K562 (cell line): Measurements from ENCODE around the gene TSPAN14. TPM values are rescaled to one million over a fixed set of nuclear protein-coding genes. Genes with fewer than 3 reads are reported as not detected.

Experiments
- ASH1L ChIP-seq: fragments of 450-650 bp; IDR thresholded peaks from 2 replicates; pipeline ENCODE4 v1.6.1; 2018; ENCODE audit warnings: borderline replicate concordance, mild to moderate bottlenecking, low read depth; ENCODE audit not compliant: partially characterized antibody
- BDP1 ChIP-seq: IDR thresholded peaks from 3 replicates; pipeline ENCODE4 v1.6.1; 2011; ENCODE audit not compliant: insufficient read length, insufficient read depth
- CAMTA2 ChIP-seq: fragments of 250-450 bp; sonication (Bioruptor Pico); conservative IDR thresholded peaks from 2 replicates; pipeline ENCODE4 v1.5.1; 2022
- CBX5 ChIP-seq: IDR thresholded peaks from 2 replicates; pipeline ENCODE4 v1.6.1; 2014; ENCODE audit warnings: low read depth, borderline replicate concordance
- HMG20A ChIP-seq: fragments of 450-650 bp; formaldehyde crosslinking; conservative IDR thresholded peaks from 2 replicates; pipeline ENCODE4 v1.4.0; 2020; ENCODE audit warnings: mild to moderate bottlenecking, mixed read lengths
- HNRNPL ChIP-seq: fragments of 200-400 bp; formaldehyde crosslinking; IDR thresholded peaks from 2 replicates; pipeline ENCODE4 v1.6.1; 2017; ENCODE audit warnings: low read depth, mild to moderate bottlenecking, low read length
- HNRNPLL ChIP-seq: fragments of 200-400 bp; formaldehyde crosslinking; IDR thresholded peaks from 2 replicates; pipeline ENCODE4 v1.6.1; 2017; ENCODE audit warnings: low read length, low read depth, mild to moderate bottlenecking; ENCODE audit not compliant: poor library complexity, severe bottlenecking
- KDM1A ChIP-seq, 2 experiments: fragments of 450-650 bp; IDR thresholded peaks; 2 replicates each; pipeline ENCODE4 v1.6.1; 2016; ENCODE audit warnings: mild to moderate bottlenecking in 2 of 2
- PRPF4 ChIP-seq: fragments of 200-400 bp; formaldehyde crosslinking; IDR thresholded peaks from one replicate; pipeline ENCODE4 v1.6.1; 2017; ENCODE audit warnings: low read length, low read depth, mild to moderate bottlenecking; ENCODE audit not compliant: insufficient read depth, poor library complexity, severe bottlenecking
- RFX5 ChIP-seq: IDR thresholded peaks from 2 replicates; pipeline ENCODE4 v1.6.1; 2011; ENCODE audit warnings: low read depth, mild to moderate bottlenecking, improper control_type of control experiment, low read length
- ZNF311 ChIP-seq: fragments of 250-450 bp; sonication (Bioruptor Pico); IDR thresholded peaks from 2 replicates; pipeline ENCODE4 v1.4.0; 2020; ENCODE audit warnings: mild to moderate bottlenecking, moderate library complexity
- ZNF41 ChIP-seq: fragments of 250-450 bp; sonication (Bioruptor Pico); conservative IDR thresholded peaks from 2 replicates; pipeline ENCODE4 v1.4.0; 2020; ENCODE audit warnings: mild to moderate bottlenecking
- ZNF77 ChIP-seq: fragments of 250-450 bp; sonication (Bioruptor Pico); IDR thresholded peaks from 2 replicates; pipeline ENCODE4 v1.5.0; 2020
- ZZZ3 ChIP-seq: fragments of 450-650 bp; IDR thresholded peaks from 2 replicates; pipeline ENCODE4 v1.6.1; 2016; ENCODE audit warnings: antibody characterized with exemption, mild to moderate bottlenecking, moderate library complexity
- polyA plus RNA-seq, 8 experiments: library from polyadenylated mRNA; depleted of rRNA in 4 of 8; stranded (reverse) in 5 of 8; unstranded in 3 of 8; fragments of >200 nt; fragmentation: Nextera tagmentation in 2 of 8; fragmentation: Illumina TruSeq in 1 of 8; extraction: Ambion mirVana in 2 of 8; extraction: Trizol in 1 of 8; gene quantifications; 2 replicates each; pipeline versions ENCODE4 v1.2.1 to v1.2.3, GENCODE V29; 2011 to 2014; ENCODE audit warnings: inconsistent platforms in 1 of 8, missing spikeins in 1 of 8
- total RNA-seq, 7 experiments: library from RNA; depleted of rRNA in 6 of 7; stranded (reverse); fragments of >200 nt in 6 of 7; fragmentation: Illumina TruSeq in 2 of 7; extraction: Trizol in 2 of 7; gene quantifications; 2 replicates each; pipeline versions ENCODE4 v1.2.1 to v1.2.3, GENCODE V29; 2011 to 2021; ENCODE audit warnings: low replicate concordance in 1 of 7
- TF ChIP-seq, protein P1 (sequence below): fragments of 450-650 bp; formaldehyde crosslinking; conservative IDR thresholded peaks from 2 replicates; pipeline ENCODE4 v1.4.0; 2022; ENCODE audit warnings: mild to moderate bottlenecking, missing genetic modification characterization
- TF ChIP-seq, protein P2 (sequence below): fragments of 450-650 bp; IDR thresholded peaks from 2 replicates; pipeline ENCODE4 v1.6.1; 2018; ENCODE audit not compliant: partially characterized antibody
- TF ChIP-seq, protein P3 (sequence below): sonication (generic); formaldehyde crosslinking; IDR thresholded peaks from 2 replicates; pipeline ENCODE4 v1.8.1; 2022; ENCODE audit warnings: missing genetic modification reagents
- TF ChIP-seq, protein P4 (sequence below): fragments of 450-650 bp; IDR thresholded peaks from one replicate; pipeline ENCODE4 v1.6.1; 2018; ENCODE audit warnings: mild to moderate bottlenecking, moderate library complexity; ENCODE audit not compliant: partially characterized antibody
- TF ChIP-seq, protein P5 (sequence below): IDR thresholded peaks from 2 replicates; pipeline ENCODE4 v1.6.1; 2012; ENCODE audit warnings: low read depth, low read length, improper control_type of control experiment, borderline replicate concordance

The TSPAN14 gene
- total and polyA plus RNA-seq, 9 of the 15 experiments (the other 6 are each of a cell fraction or from before 2014, with no cell fraction given), result 5.8 to 92.9 (median 23.3) TPM

DNA sequence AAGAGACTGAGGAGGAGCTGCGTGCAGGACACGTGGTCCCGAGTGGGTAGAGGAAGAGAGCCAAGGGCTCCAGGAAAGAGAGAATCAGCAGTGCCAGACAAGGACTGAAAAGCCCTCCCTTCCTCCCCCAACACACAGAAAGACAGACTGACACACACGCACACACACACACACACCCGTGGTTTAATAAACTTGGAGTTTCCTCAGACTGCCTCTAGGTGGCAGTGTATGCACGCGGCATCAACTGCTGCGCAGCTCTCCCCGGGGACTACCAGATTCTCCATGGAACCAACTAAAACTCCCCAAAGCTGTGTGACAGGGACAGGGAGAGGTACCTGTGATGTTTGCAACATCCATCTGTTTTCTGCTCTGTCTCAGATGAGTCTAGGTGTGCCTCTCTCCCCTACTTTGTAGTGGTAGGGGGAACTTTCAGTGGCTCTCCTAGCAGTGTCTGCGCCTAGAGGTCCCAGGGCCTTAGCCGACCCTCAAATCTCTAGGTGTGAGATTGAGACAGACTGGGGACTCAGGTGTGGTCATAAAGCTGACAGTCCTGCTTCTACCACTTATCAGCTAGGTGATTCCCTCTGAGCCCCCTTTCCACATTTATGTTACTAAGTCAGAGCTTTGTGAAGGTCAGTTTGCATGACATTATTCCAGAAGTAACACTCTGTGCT, 9.3 kb upstream of the TSPAN14 start (continued):
- TF ChIP-seq, protein P1, sequence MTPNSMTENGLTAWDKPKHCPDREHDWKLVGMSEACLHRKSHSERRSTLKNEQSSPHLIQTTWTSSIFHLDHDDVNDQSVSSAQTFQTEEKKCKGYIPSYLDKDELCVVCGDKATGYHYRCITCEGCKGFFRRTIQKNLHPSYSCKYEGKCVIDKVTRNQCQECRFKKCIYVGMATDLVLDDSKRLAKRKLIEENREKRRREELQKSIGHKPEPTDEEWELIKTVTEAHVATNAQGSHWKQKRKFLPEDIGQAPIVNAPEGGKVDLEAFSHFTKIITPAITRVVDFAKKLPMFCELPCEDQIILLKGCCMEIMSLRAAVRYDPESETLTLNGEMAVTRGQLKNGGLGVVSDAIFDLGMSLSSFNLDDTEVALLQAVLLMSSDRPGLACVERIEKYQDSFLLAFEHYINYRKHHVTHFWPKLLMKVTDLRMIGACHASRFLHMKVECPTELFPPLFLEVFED (CRISPR knock-in tag), result no peak
- TF ChIP-seq CBX5, result 0 out of 2 replicates have a peak, but pooled peaks have one; percentile 42
- TF ChIP-seq ASH1L, result no peak
- TF ChIP-seq HNRNPL, result no peak
- TF ChIP-seq ZNF41, result no peak
- TF ChIP-seq, protein P2, sequence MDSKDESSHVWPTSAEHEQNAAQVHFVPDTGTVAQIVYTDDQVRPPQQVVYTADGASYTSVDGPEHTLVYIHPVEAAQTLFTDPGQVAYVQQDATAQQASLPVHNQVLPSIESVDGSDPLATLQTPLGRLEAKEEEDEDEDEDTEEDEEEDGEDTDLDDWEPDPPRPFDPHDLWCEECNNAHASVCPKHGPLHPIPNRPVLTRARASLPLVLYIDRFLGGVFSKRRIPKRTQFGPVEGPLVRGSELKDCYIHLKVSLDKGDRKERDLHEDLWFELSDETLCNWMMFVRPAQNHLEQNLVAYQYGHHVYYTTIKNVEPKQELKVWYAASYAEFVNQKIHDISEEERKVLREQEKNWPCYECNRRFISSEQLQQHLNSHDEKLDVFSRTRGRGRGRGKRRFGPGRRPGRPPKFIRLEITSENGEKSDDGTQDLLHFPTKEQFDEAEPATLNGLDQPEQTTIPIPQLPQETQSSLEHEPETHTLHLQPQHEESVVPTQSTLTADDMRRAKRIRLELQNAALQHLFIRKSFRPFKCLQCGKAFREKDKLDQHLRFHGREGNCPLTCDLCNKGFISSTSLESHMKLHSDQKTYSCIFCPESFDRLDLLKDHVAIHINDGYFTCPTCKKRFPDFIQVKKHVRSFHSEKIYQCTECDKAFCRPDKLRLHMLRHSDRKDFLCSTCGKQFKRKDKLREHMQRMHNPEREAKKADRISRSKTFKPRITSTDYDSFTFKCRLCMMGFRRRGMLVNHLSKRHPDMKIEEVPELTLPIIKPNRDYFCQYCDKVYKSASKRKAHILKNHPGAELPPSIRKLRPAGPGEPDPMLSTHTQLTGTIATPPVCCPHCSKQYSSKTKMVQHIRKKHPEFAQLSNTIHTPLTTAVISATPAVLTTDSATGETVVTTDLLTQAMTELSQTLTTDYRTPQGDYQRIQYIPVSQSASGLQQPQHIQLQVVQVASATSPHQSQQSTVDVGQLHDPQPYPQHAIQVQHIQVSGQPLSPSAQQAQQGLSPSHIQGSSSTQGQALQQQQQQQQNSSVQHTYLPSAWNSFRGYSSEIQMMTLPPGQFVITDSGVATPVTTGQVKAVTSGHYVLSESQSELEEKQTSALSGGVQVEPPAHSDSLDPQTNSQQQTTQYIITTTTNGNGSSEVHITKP, result peak; percentile 39
- TF ChIP-seq HNRNPLL, result peak; percentile 38
- TF ChIP-seq ZZZ3, result no peak
- TF ChIP-seq, protein P3, sequence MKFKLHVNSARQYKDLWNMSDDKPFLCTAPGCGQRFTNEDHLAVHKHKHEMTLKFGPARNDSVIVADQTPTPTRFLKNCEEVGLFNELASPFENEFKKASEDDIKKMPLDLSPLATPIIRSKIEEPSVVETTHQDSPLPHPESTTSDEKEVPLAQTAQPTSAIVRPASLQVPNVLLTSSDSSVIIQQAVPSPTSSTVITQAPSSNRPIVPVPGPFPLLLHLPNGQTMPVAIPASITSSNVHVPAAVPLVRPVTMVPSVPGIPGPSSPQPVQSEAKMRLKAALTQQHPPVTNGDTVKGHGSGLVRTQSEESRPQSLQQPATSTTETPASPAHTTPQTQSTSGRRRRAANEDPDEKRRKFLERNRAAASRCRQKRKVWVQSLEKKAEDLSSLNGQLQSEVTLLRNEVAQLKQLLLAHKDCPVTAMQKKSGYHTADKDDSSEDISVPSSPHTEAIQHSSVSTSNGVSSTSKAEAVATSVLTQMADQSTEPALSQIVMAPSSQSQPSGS, result no peak
- no peak for TF ChIP-seq RFX5
- TF ChIP-seq, protein P4, sequence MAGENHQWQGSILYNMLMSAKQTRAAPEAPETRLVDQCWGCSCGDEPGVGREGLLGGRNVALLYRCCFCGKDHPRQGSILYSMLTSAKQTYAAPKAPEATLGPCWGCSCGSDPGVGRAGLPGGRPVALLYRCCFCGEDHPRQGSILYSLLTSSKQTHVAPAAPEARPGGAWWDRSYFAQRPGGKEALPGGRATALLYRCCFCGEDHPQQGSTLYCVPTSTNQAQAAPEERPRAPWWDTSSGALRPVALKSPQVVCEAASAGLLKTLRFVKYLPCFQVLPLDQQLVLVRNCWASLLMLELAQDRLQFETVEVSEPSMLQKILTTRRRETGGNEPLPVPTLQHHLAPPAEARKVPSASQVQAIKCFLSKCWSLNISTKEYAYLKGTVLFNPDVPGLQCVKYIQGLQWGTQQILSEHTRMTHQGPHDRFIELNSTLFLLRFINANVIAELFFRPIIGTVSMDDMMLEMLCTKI, result no peak
- TF ChIP-seq, protein P5, sequence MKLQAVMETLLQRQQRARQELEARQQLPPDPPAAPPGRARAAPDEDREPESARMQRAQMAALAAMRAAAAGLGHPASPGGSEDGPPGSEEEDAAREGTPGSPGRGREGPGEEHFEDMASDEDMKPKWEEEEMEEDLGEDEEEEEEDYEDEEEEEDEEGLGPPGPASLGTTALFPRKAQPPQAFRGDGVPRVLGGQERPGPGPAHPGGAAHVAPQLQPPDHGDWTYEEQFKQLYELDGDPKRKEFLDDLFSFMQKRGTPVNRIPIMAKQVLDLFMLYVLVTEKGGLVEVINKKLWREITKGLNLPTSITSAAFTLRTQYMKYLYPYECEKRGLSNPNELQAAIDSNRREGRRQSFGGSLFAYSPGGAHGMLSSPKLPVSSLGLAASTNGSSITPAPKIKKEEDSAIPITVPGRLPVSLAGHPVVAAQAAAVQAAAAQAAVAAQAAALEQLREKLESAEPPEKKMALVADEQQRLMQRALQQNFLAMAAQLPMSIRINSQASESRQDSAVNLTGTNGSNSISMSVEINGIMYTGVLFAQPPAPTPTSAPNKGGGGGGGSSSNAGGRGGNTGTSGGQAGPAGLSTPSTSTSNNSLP, result no peak
- no peak for TF ChIP-seq BDP1
- TF ChIP-seq KDM1A (IDR thresholded peaks at IDR 0.05), result 0 out of 4 replicates have a peak, but pooled peaks of 1 of the 2 experiments have one; percentile 13
- TF ChIP-seq ZNF311, result no peak
- TF ChIP-seq ZNF77 (CRISPR knock-in tag), result no peak
- no peak for TF ChIP-seq CAMTA2 (CRISPR knock-in tag)
- no peak for TF ChIP-seq PRPF4
- no peak for TF ChIP-seq HMG20A (CRISPR knock-in tag)
